Gastrocnemius medialis (tissue), 4 donors: ENCODE results near the gene SMOC1. TPM values are rescaled to one million over a fixed set of nuclear protein-coding genes. Genes with fewer than 3 reads are reported as not detected.

Experiments used
- ATAC-seq, 2 donors: fragments of 150-250 bp; one replicate each; pipeline ENCODE4 v1.9.1; 2016
- DNase-seq, 2 donors: peaks; one replicate each; pipeline ENCODE4 v3.0.0-alpha.2; 2019
- H3K27ac ChIP-seq, 4 donors: fragments of 200-600 bp; sonication (generic); 1 replicate in 1 of 4; 2 replicates in 3 of 4; pipeline ENCODE4 v1.5.1; 2016 to 2018; ENCODE audit warnings: mild to moderate bottlenecking in 2 of 4, moderate library complexity in 1 of 4
- H3K27me3 ChIP-seq, 3 donors: fragments of 200-600 bp; sonication (generic) in 2 of 3; 1 replicate in 1 of 3; 2 replicates in 2 of 3; pipeline versions ENCODE4 v1.5.1 to v1.6.0; 2016 to 2019; ENCODE audit warnings: mild to moderate bottlenecking in 1 of 3, moderate library complexity in 1 of 3
- H3K36me3 ChIP-seq, 2 donors: fragments of 200-600 bp; sonication (generic) in 1 of 2; one replicate each; pipeline ENCODE4 v1.5.1; 2017 to 2018
- H3K4me1 ChIP-seq, 2 donors: fragments of 200-600 bp; sonication (generic) in 1 of 2; one replicate each; pipeline ENCODE4 v1.5.1; 2016 to 2017; ENCODE audit warnings: mild to moderate bottlenecking in 2 of 2
- H3K4me3 ChIP-seq, 4 donors: fragments of 200-600 bp; sonication (generic) in 3 of 4; 1 replicate in 1 of 4; 2 replicates in 3 of 4; pipeline ENCODE4 v1.5.1; 2016 to 2019; ENCODE audit warnings: mild to moderate bottlenecking in 2 of 4
- H3K9me3 ChIP-seq, 3 donors: fragments of 200-600 bp; sonication (generic) in 2 of 3; 1 replicate in 1 of 3; 2 replicates in 2 of 3; pipeline ENCODE4 v1.5.1; 2016 to 2019
- CTCF ChIP-seq, 5 experiments: fragments of 450-650 bp in 3 of 5; fragments of 200-600 bp in 2 of 5; sonication (generic) in 2 of 5; IDR thresholded peaks in 4 of 5; conservative IDR thresholded peaks in 1 of 5; 1 replicate in 4 of 5; 2 replicates in 1 of 5; pipeline ENCODE4 v1.5.1; 2016 to 2019; ENCODE audit warnings: antibody characterized with exemption in 5 of 5, mild to moderate bottlenecking in 3 of 5, moderate library complexity in 3 of 5
- POLR2A ChIP-seq, 2 donors: fragments of 450-650 bp; IDR thresholded peaks; one replicate each; pipeline ENCODE4 v1.6.1; 2017; ENCODE audit warnings: antibody characterized with exemption in 2 of 2, mild to moderate bottlenecking in 2 of 2, moderate library complexity in 2 of 2
- in situ Hi-C, 4 donors: fragments of 200-750 bp; cut with MboI; loops; one replicate each; pipeline versions ENCODE4 v1.15.0 to v1.8.0; 2017; ENCODE audit warnings: low sequenced_read_pairs in 4 of 4
- intact Hi-C: fragments of 100-400 bp; cut with DNase I; formaldehyde crosslinking; loops from one replicate; pipeline ENCODE4 v1.15.1; 2023; ENCODE audit warnings: low total_unique reads
- total RNA-seq, 4 donors: library from RNA; depleted of rRNA; stranded (reverse); fragments of >200 nt; gene quantifications; one replicate each; pipeline versions ENCODE4 v1.1.0 to v1.2.3, GENCODE V29; 2016

SMOC1 gene
- total RNA-seq, 4 donors from 2014 or later: 2.7 to 10.2 (median 7.8) TPM

- in situ Hi-C loops (no loop called here), intact Hi-C loops (no loop called here)
- Histone ChIP-seq H3K27me3 (no peaks in the 10 kb centered on the region), H3K9me3 (no peaks in the 10 kb centered on the region), H3K27ac (no peak overlapping the region), H3K4me3 (no peak overlapping the region), H3K36me3 (no peaks in the 10 kb centered on the region), H3K4me1 (peaks cover 7 to 9% of the 10 kb centered on the region in 2 donors)
- no peak for DNase-seq
- no peak for ATAC-seq
- TF ChIP-seq CTCF (IDR thresholded peaks at IDR 0.05 in 4 of 5, conservative IDR thresholded peaks at IDR 0.05 in 1 of 5) (no peak), POLR2A (IDR thresholded peaks at IDR 0.05) (no peak)
These were observed 78.8 kb downstream of the SMOC1 start for GRCh38 chr14:69957986-69958385.

- Histone ChIP-seq H3K4me3 (no peak overlapping the region), H3K27ac (no peak overlapping the region), H3K9me3 (no peaks in the 10 kb centered on the region), H3K36me3 (no peaks in the 10 kb centered on the region), H3K27me3 (no peaks in the 10 kb centered on the region), H3K4me1 (no peaks in the 10 kb centered on the region)
- DNase-seq (no peak), ATAC-seq (no peak)
- intact Hi-C loops (no loop called here), in situ Hi-C loops (no loop called here)
- no peak for TF ChIP-seq POLR2A (IDR thresholded peaks at IDR 0.05)
- no peak for TF ChIP-seq CTCF (IDR thresholded peaks at IDR 0.05 in 4 of 5, conservative IDR thresholded peaks at IDR 0.05 in 1 of 5)
These were observed 79.9 kb downstream of the SMOC1 start for GRCh38 chr14:69959136-69959535.

GRCh38 chr14:69960296-69960695 is 81.1 kb downstream of the SMOC1 start:
- Histone ChIP-seq H3K27me3 (no peaks in the 10 kb centered on the region), H3K4me1 (no peaks in the 10 kb centered on the region), H3K4me3 (no peak overlapping the region), H3K27ac (no peak overlapping the region), H3K9me3 (no peaks in the 10 kb centered on the region), H3K36me3 (no peaks in the 10 kb centered on the region)
- no peak for TF ChIP-seq CTCF (IDR thresholded peaks at IDR 0.05 in 4 of 5, conservative IDR thresholded peaks at IDR 0.05 in 1 of 5)
- TF ChIP-seq POLR2A (IDR thresholded peaks at IDR 0.05): no peak
- intact Hi-C loops: no loop called here
- DNase-seq (no peak), ATAC-seq (no peak)
- in situ Hi-C loops: no loop called here

- intact Hi-C loops: no loop called here
- Histone ChIP-seq H3K4me3 (no peak overlapping the region), H3K9me3 (no peaks in the 10 kb centered on the region), H3K4me1 (no peaks in the 10 kb centered on the region), H3K36me3 (no peaks in the 10 kb centered on the region), H3K27ac (no peak overlapping the region), H3K27me3 (no peaks in the 10 kb centered on the region)
- TF ChIP-seq CTCF (IDR thresholded peaks at IDR 0.05 in 4 of 5, conservative IDR thresholded peaks at IDR 0.05 in 1 of 5) (no peak), POLR2A (IDR thresholded peaks at IDR 0.05) (no peak)
- in situ Hi-C loops: no loop called here
- no peak for DNase-seq
- ATAC-seq: no peak
These were observed 84.8 kb downstream of the SMOC1 start for GRCh38 chr14:69963966-69964365.

GRCh38 chr14:69964841-69965240 is 85.6 kb downstream of the SMOC1 start:
- Histone ChIP-seq H3K36me3 (no peaks in the 10 kb centered on the region), H3K27ac (no peak overlapping the region), H3K4me3 (no peak overlapping the region), H3K9me3 (no peaks in the 10 kb centered on the region), H3K27me3 (no peaks in the 10 kb centered on the region), H3K4me1 (no peaks in the 10 kb centered on the region)
- intact Hi-C loops (no loop called here), in situ Hi-C loops (no loop called here)
- TF ChIP-seq CTCF (IDR thresholded peaks at IDR 0.05 in 4 of 5, conservative IDR thresholded peaks at IDR 0.05 in 1 of 5): no peak
- TF ChIP-seq POLR2A (IDR thresholded peaks at IDR 0.05): no peak
- no peak for DNase-seq
- ATAC-seq: no peak
